ENCODE data around the gene MYO9A.

DNA sequence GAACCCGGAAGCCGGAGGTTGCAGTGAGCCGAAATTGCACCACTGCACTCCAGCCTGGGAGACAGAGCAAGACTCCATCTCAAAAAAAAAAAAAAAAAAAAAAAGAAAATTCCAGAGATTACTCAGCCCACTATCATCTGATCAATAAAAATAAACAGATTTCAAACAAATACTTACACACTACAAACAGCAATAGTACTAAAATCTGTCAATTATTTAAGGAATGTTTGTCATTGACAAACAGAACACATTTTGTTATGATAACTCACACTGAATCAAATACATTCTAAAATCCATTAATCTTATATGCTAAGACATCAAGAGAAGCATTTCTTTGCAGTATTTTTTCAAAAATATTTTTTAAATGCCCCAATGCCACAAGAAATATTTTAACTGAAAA, 7.6 kb downstream of the MYO9A start:
- TF ChIP-seq, protein P1, sequence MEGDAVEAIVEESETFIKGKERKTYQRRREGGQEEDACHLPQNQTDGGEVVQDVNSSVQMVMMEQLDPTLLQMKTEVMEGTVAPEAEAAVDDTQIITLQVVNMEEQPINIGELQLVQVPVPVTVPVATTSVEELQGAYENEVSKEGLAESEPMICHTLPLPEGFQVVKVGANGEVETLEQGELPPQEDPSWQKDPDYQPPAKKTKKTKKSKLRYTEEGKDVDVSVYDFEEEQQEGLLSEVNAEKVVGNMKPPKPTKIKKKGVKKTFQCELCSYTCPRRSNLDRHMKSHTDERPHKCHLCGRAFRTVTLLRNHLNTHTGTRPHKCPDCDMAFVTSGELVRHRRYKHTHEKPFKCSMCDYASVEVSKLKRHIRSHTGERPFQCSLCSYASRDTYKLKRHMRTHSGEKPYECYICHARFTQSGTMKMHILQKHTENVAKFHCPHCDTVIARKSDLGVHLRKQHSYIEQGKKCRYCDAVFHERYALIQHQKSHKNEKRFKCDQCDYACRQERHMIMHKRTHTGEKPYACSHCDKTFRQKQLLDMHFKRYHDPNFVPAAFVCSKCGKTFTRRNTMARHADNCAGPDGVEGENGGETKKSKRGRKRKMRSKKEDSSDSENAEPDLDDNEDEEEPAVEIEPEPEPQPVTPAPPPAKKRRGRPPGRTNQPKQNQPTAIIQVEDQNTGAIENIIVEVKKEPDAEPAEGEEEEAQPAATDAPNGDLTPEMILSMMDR (IDR thresholded peaks at IDR 0.05): no peak
- TF ChIP-seq POLR2A (IDR thresholded peaks at IDR 0.05): no peak

Measured in heart left ventricle (tissue), 13 donors.